ENCODE data around the gene GGACT. TPM values are rescaled to one million over a fixed set of nuclear protein-coding genes. Genes with fewer than 3 reads are reported as not detected.

The GGACT gene
- total and polyA plus RNA-seq, 2 of the 8 experiments (the other 6 are each of a cell fraction or from before 2014, with no cell fraction given) = 1.1 to 1.5 TPM

DNA sequence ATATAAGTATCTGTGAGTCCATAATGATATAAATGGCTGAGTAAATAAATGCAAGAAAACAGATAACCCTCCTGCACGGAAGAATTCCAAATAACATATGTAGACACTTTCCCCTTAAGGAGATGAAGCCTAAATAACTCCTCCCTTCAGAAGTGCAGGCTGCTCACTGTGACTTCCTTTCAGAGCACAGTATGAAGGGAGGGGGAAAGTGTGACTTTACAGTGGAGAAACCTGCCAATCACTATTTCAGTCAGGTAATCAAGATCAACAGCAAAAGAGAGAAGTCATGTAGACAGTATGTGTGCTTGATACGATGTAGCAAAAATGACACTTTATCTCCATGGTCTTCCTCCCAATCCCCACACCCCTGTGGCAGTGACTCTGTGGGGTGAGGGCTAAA lies 7.1 kb downstream of the GGACT start (continued):
- TF ChIP-seq EP300 (IDR thresholded peaks at IDR 0.05; ENCODE audit: borderline replicate concordance in 1 of 2, low read depth in 2 of 2, low read length in 2 of 2) = no peak
- no peak for TF ChIP-seq SAP30 (IDR thresholded peaks at IDR 0.05; ENCODE audit: insufficient read depth, insufficient replicate concordance, low read length)
- TF ChIP-seq EZH2 (IDR thresholded peaks at IDR 0.05; ENCODE audit: low read depth, low read length, severe bottlenecking) = no peak
- TF ChIP-seq CTCF (IDR thresholded peaks at IDR 0.05; ENCODE audit: control extremely low read depth in 1 of 3, insufficient read depth in 1 of 3, low read depth in 1 of 3, low read length in 3 of 3) = no peak
- no peak for TF ChIP-seq CHD2 (IDR thresholded peaks at IDR 0.05; ENCODE audit: low read length)
- TF ChIP-seq TCF12 (IDR thresholded peaks at IDR 0.05; ENCODE audit: low read depth, low read length) = no peak

Data from H1 (cell line).